ENCODE data around the gene PTGER3. TPM values are rescaled to one million over a fixed set of nuclear protein-coding genes. Genes with fewer than 3 reads are reported as not detected.

Gene PTGER3
- total and polyA plus RNA-seq, 2 of the 4 experiments (the other 2 are of a cell fraction) = not detected

- Histone ChIP-seq H3K27ac (ENCODE audit: insufficient read depth, low read length) (no peak overlapping the region), H3K9ac (ENCODE audit: low read depth, low read length) (no peak overlapping the region), H4K5ac (ENCODE audit: low read depth, low read length) (no peak overlapping the region), H3K79me1 (ENCODE audit: low read depth in 1 of 2, low read length in 2 of 2) (no peaks in the 10 kb centered on the region), H2AK5ac (ENCODE audit: low read depth, low read length) (no peak overlapping the region), H4K20me1 (ENCODE audit: insufficient read depth, low read length) (no peaks in the 10 kb centered on the region), H3K56ac (ENCODE audit: extremely low read depth, insufficient read depth, low read length) (no peak overlapping the region), H2AK9ac (replicated peaks; ENCODE audit: low read depth, low read length, poor library complexity) (no peak overlapping the region), H3K36me3 (ENCODE audit: control insufficient read depth, insufficient read depth, low read length) (no peaks in the 10 kb centered on the region), H2AFZ (replicated peaks; ENCODE audit: low read length, poor library complexity) (no peak overlapping the region), H3K4me2 (ENCODE audit: low read depth, low read length) (no peak overlapping the region), H2BK5ac (ENCODE audit: low read depth, low read length, poor library complexity, severe bottlenecking) (no peak overlapping the region), H3K14ac (replicated peaks; ENCODE audit: low read depth, low read length) (no peak overlapping the region), H3K9me1 (ENCODE audit: insufficient read depth, low read length) (no peaks in the 10 kb centered on the region), H3K4me1 (ENCODE audit: control insufficient read depth, insufficient read depth, low read length) (no peaks in the 10 kb centered on the region), H4K91ac (ENCODE audit: insufficient read depth, low read depth, low read length) (no peak overlapping the region), H3K27me3 (ENCODE audit: control insufficient read depth, insufficient read depth, low read length) (no peaks in the 10 kb centered on the region), H2BK15ac (ENCODE audit: low read depth, low read length) (no peak overlapping the region), H3K18ac (ENCODE audit: low read depth, low read length) (no peak overlapping the region), H3K23ac (ENCODE audit: low read depth, low read length) (no peak overlapping the region), H4K8ac (ENCODE audit: low read depth in 2 of 2, low read length in 2 of 2) (no peak overlapping the region), H3K4ac (ENCODE audit: low read depth, low read length) (no peak overlapping the region), H3K4me3 (ENCODE audit: insufficient read depth, low read depth, low read length) (no peak overlapping the region), H2BK120ac (ENCODE audit: low read depth, low read length) (no peak overlapping the region), H3K9me3 (ENCODE audit: control insufficient read depth, insufficient read depth, low read length) (no peaks in the 10 kb centered on the region), H2BK20ac (ENCODE audit: low read depth, low read length) (no peak overlapping the region)
- in situ Hi-C loops (cut with MboI; ENCODE audit: low sequenced_read_pairs) = no loop called here
- WGBS, 2 experiments (ENCODE audit: extremely low coverage in 2 of 2, insufficient read length in 1 of 2) = no CpG with 5 or more reads among the region's 3 CpGs
- no TSS peak for BruUV-seq (replicated peaks)
- ChIA-PET POLR2A (ENCODE audit: unreplicated experiment) (no interaction called here), CTCF (no interaction called here)
- ATAC-seq (ENCODE audit: low read depth) (no peak), DNase-seq (no peak)
- dilution Hi-C loops (cut with HindIII; ENCODE audit: low sequenced_read_pairs, unreplicated experiment) = no loop called here
- intact Hi-C loops (cut with micrococcal nuclease) = no loop called here
- no peak for TF ChIP-seq MAFK (IDR thresholded peaks at IDR 0.05; ENCODE audit: low read depth, low read length)
- TF ChIP-seq RAD21 (IDR thresholded peaks at IDR 0.05; ENCODE audit: low read length) = no peak
- TF ChIP-seq CHD1 (IDR thresholded peaks at IDR 0.05; ENCODE audit: low read depth, low read length) = no peak
- TF ChIP-seq FOS (IDR thresholded peaks at IDR 0.05; ENCODE audit: low read depth, low read length) = no peak
- no peak for TF ChIP-seq MAZ (IDR thresholded peaks at IDR 0.05; ENCODE audit: borderline replicate concordance, low read depth, low read length)
- no peak for TF ChIP-seq CEBPB (IDR thresholded peaks at IDR 0.05; ENCODE audit: low read depth, low read length)
- TF ChIP-seq RCOR1 (IDR thresholded peaks at IDR 0.05; ENCODE audit: insufficient replicate concordance, low read length) = no peak
- no peak for TF ChIP-seq POLR2A (IDR thresholded peaks at IDR 0.05; ENCODE audit: low read depth, low read length)
- no peak for TF ChIP-seq MXI1 (IDR thresholded peaks at IDR 0.05; ENCODE audit: borderline replicate concordance, low read depth, low read length)
- TF ChIP-seq ELK1 (IDR thresholded peaks at IDR 0.05; ENCODE audit: borderline replicate concordance, low read depth, low read length) = no peak
- no peak for TF ChIP-seq USF2 (IDR thresholded peaks at IDR 0.05; ENCODE audit: low read depth, low read length)
- TF ChIP-seq BHLHE40 (IDR thresholded peaks at IDR 0.05; ENCODE audit: low read depth, low read length) = no peak
- TF ChIP-seq CTCF (conservative IDR thresholded peaks at IDR 0.05; ENCODE audit: low read depth, low read length) = no peak
- no peak for TF ChIP-seq NFE2L2 (IDR thresholded peaks at IDR 0.05; ENCODE audit: low read depth, low read length)
- TF ChIP-seq SMC3 (IDR thresholded peaks at IDR 0.05; ENCODE audit: low read depth, low read length) = no peak
- no peak for TF ChIP-seq RFX5 (IDR thresholded peaks at IDR 0.05; ENCODE audit: low read depth, low read length)
Measured at GRCh38 chr1:70973754-70974153, 73.9 kb downstream of the PTGER3 start.
